Astrocyte of the spinal cord (primary cell): ENCODE measurements around the gene ZNF674.
A peak's percentile ranks its signal among the peaks of the same experiment; 100 is the strongest.

Experiments
- DNase-seq: peaks from one replicate; pipeline ENCODE4 v3.0.0; 2011; ENCODE audit warnings: low read depth, low spot score
- H3K4me3 ChIP-seq: 2 replicates; pipeline ENCODE4 v1.5.1; 2011; ENCODE audit warnings: low read depth, mild to moderate bottlenecking, low read length, moderate library complexity
- CTCF ChIP-seq: IDR thresholded peaks from 2 replicates; pipeline ENCODE4 v1.5.1; 2012; ENCODE audit warnings: low read depth, mild to moderate bottlenecking, low read length, inconsistent platforms
- in situ Hi-C: cut with HindIII; loops from 2 replicates; pipeline ENCODE4 v1.10.0; 2017; ENCODE audit warnings: low sequenced_read_pairs

The ZNF674 gene

DNA sequence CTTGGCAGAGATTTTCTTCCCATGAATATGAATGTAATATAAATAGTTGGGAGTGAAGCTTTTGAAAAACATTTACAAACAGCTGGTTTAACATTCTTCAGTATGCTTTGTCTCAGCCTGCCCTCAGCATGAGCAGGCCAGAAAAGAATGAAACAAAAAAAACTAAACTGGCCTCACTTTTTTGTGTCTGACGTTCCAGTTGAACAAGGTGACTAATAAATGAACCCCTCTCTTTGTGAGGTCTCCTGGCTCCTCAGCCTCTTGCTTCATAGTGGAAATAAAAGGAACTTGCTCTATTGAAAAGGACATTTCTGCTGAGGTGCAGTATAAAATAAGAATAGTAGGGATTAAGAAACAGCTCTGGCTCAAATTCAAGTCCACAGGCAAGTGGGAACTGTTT lies 37.7 kb upstream of the ZNF674 start:
- in situ Hi-C loops, result no loop called here
- no peak for TF ChIP-seq CTCF
- DNase-seq, result peak; percentile 89
- H3K4me3 ChIP-seq, result no peak overlapping the region

- H3K4me3 ChIP-seq, result no peak overlapping the region
- in situ Hi-C loops, result no loop called here
- DNase-seq, result peak; percentile 25
- TF ChIP-seq CTCF, result no peak
These were observed 37.1 kb upstream of the ZNF674 start for GRCh38 chrX:46582325-46582724.

- in situ Hi-C loops, result no loop called here
- no peak for TF ChIP-seq CTCF
- H3K4me3 ChIP-seq, result no peak overlapping the region
- DNase-seq, result no peak
These were observed 35.4 kb upstream of the ZNF674 start for GRCh38 chrX:46580613-46581012.

DNA sequence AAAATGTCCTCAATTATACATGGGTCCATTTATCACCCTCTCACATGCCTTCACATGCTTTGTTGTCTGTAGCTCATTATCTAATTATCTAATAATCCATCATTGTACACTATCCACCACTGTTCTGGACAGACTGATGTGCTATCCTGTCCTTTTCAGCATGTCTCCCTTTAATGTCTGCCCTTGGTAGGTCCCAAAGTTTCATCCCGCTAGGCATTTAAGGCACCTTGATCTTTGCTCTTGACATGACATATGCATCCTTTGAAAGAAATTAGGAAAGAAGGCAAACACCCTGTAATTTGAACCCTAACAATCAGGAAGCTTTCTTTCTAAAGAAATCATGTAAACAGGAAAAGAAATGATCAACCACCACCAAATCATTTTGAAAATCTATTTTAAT lies 34.0 kb upstream of the ZNF674 start:
- no peak for DNase-seq
- no peak for TF ChIP-seq CTCF
- in situ Hi-C loops, result no loop called here
- no peak overlapping the region for H3K4me3 ChIP-seq

DNA sequence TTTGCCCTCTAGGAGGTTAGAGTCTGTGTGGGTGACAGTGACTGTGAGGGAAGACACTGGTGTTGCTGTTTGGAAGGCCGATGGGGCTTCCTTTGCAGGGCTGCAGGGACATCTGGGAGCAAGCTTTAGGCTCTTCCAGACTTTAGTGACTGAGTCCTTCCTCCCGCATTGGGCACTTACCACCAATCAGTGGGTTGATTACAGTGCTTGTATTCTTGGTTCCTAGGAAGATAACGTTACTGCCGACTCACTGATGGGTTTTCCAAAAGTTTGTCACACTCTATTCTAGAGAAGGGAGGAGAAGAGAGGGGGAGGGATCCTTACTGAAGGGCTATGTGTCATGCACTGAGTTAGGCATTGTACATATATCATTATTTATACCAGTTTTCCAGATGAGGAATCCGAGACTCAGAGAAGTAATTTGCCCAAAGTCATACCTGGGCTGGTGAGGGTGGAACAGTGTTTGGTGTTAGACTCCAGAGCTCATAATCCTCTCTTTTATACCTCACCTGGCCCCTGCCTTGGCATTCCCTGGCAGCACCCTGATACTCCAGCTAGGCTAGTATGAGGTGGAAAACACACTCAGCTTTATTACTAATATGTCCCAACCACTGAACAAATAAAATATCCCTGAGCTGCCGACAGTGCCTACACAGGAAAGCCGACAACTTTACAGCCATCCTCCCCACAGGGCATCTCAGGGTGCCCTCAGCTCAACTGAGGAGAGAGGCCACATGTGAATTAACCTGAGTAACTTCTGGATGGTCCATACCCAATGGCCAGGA lies 32.2 kb upstream of the ZNF674 start:
- in situ Hi-C loops, result no loop called here
- no peak for TF ChIP-seq CTCF
- no peak for DNase-seq
- H3K4me3 ChIP-seq, result no peak overlapping the region

DNA sequence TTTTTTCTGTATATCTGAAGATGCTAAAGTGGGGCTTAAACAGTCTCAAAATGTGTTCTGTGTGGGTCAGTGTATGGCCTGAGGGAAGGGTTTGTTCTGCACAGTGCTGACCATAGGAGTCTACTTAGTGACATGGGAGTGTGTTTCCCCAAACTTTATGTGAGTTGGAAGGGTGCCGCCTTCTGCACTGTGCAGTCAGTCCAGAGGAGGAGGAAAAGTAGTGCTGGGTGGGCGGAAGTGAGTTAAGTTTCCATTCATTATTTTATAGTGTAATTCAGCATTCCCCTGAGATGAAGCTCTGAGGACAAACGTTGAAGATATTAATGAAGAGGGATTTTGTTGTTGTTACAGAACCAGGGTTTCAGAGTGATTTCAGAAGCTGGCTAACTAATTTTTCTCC lies 31.2 kb upstream of the ZNF674 start:
- TF ChIP-seq CTCF, result no peak
- no peak for DNase-seq
- H3K4me3 ChIP-seq, result no peak overlapping the region
- in situ Hi-C loops, result no loop called here
